ENCODE measurements around the gene ANKRD40CL.

The ANKRD40CL gene

GRCh38 chr17:50722746-50723145 lies 44.6 kb downstream of the ANKRD40CL start:
- no peak overlapping the region for H3K27ac ChIP-seq
- TF ChIP-seq CTCF (IDR thresholded peaks at IDR 0.05) (no peak), ZFX (IDR thresholded peaks at IDR 0.05; ENCODE audit: borderline replicate concordance) (no peak)

GRCh38 chr17:50721194-50722010 lies 45.9 kb downstream of the ANKRD40CL start:
- H3K27ac ChIP-seq = peak overlapping the region; percentile 97; the same call in 1 of the 2 replicates
- TF ChIP-seq CTCF (IDR thresholded peaks at IDR 0.05) (no peak), ZFX (IDR thresholded peaks at IDR 0.05; ENCODE audit: borderline replicate concordance) (no peak)

- peak overlapping the region; percentile 97 for H3K27ac ChIP-seq
- no peak for TF ChIP-seq CTCF (IDR thresholded peaks at IDR 0.05)
- no peak for TF ChIP-seq ZFX (IDR thresholded peaks at IDR 0.05; ENCODE audit: borderline replicate concordance)
These were observed 47.2 kb downstream of the ANKRD40CL start for GRCh38 chr17:50719924-50720794.

GRCh38 chr17:50719144-50719923 lies 48.0 kb downstream of the ANKRD40CL start, which contains the start of gene LUC7L3:
Gene LUC7L3, plus strand, starts transcription at chr17:50719603. Its CDS starts 130 bp downstream, at chr17:50719733.
- H3K27ac ChIP-seq = peak within 1 kb of the TSS; percentile 97
- no peak for TF ChIP-seq CTCF (IDR thresholded peaks at IDR 0.05)
- no peak for TF ChIP-seq ZFX (IDR thresholded peaks at IDR 0.05; ENCODE audit: borderline replicate concordance)

GRCh38 chr17:50715471-50715870 lies 51.8 kb downstream of the ANKRD40CL start:
- H3K27ac ChIP-seq = no peak overlapping the region

GRCh38 chr17:50712641-50713040 lies 54.7 kb downstream of the ANKRD40CL start:
- H3K27ac ChIP-seq = no peak overlapping the region
- TF ChIP-seq CTCF (IDR thresholded peaks at IDR 0.05) (no peak), ZFX (IDR thresholded peaks at IDR 0.05; ENCODE audit: borderline replicate concordance) (no peak)

More at GRCh38 chr17:50715471-50715870, 51.8 kb downstream of the ANKRD40CL start:
- TF ChIP-seq CTCF (IDR thresholded peaks at IDR 0.05) (no peak), ZFX (IDR thresholded peaks at IDR 0.05; ENCODE audit: borderline replicate concordance) (no peak)
